HepG2 (cell line): Measurements from ENCODE around the gene CHTF8. TPM values are rescaled to one million over a fixed set of nuclear protein-coding genes. Genes with fewer than 3 reads are reported as not detected.

ENCODE experiments used
- ATAC-seq: fragments of 200-7000 bp; cut with Tn5 transposase; 3 replicates; pipeline ENCODE4 v1.9.1; 2020; ENCODE audit warnings: mild to moderate bottlenecking, moderate library complexity
- Bru-seq: library from RNA; stranded (reverse); fragments of 400-500 nt; gene quantifications from one replicate; lab custom pipeline; 2021; lab: Mats Ljungman, UMichigan
- BruChase-seq, 2 experiments: library from RNA; stranded (reverse); fragments of 400-500 nt; gene quantifications; one replicate each; lab custom pipeline; 2021; lab: Mats Ljungman, UMichigan
- BruUV-seq: library from RNA; stranded (reverse); fragments of 400-500 nt; replicated peaks from 2 replicates; lab custom pipeline; 2021; lab: Mats Ljungman, UMichigan
- CTCF ChIA-PET: fragments of 300-600 bp; formaldehyde crosslinking; extraction: SDS; loops from one replicate; lab custom pipeline; 2021; ENCODE audit warnings: low total read pairs, inconsistent platforms, low intra/inter-chr PET ratio; lab: Yijun Ruan, JAX
- POLR2A ChIA-PET: fragments of 350-600 bp; sonication (Branson Sonifier 250); formaldehyde crosslinking; loops from one replicate; lab custom pipeline; 2020; ENCODE audit warnings: antibody characterized with exemption, inconsistent platforms; lab: Yijun Ruan, JAX
- DNase-seq: peaks from one replicate; pipeline ENCODE4 v3.0.0-alpha.2; 2015; ENCODE audit warnings: low spot score
- FAIRE-seq: peaks from 3 replicates; lab custom pipeline; 2011; peaks lifted over from hg19 to GRCh38; lab: Jason Lieb, UNC
- H2AFZ ChIP-seq: one replicate; pipeline ENCODE4 v1.6.1; 2011; ENCODE audit warnings: low read length, inconsistent platforms
- H3K27ac ChIP-seq: fragments of 300-600 bp; 3 replicates; pipeline ENCODE4 v1.8.0; 2011; ENCODE audit warnings: mixed run types, mild to moderate bottlenecking, mixed read lengths, low read length, inconsistent platforms; ENCODE audit not compliant: insufficient read depth; ENCODE audit errors: extremely low read length
- H3K27me3 ChIP-seq, 2 experiments: fragments of 200-600 bp in 1 of 2; 2 replicates in 1 of 2; 3 replicates in 1 of 2; pipeline versions ENCODE4 v1.6.0 to v1.8.0; 2011; ENCODE audit warnings: low read length in 2 of 2, mild to moderate bottlenecking in 2 of 2, moderate library complexity in 2 of 2, inconsistent platforms in 1 of 2; ENCODE audit not compliant: insufficient read depth in 2 of 2, control insufficient read depth in 1 of 2
- H3K36me3 ChIP-seq, 2 experiments: fragments of 200-600 bp in 1 of 2; replicated peaks in 1 of 2; 2 replicates in 1 of 2; 3 replicates in 1 of 2; pipeline versions ENCODE4 v1.5.1 to v1.8.0; 2011; ENCODE audit warnings: low read length in 2 of 2, inconsistent platforms in 1 of 2; ENCODE audit not compliant: insufficient read depth in 2 of 2, control insufficient read depth in 1 of 2
- H3K4me1 ChIP-seq: 2 replicates; pipeline ENCODE4 v1.5.1; 2012; ENCODE audit warnings: low read length, inconsistent platforms; ENCODE audit not compliant: insufficient read depth
- H3K4me2 ChIP-seq: 2 replicates; pipeline ENCODE4 v1.6.0; 2011; ENCODE audit warnings: low read depth, low read length, inconsistent platforms
- H3K4me3 ChIP-seq, 3 experiments: fragments of 200-600 bp in 1 of 3; sonication (generic), shearing (Covaris generic) in 1 of 3; replicated peaks in 1 of 3; 2 replicates each; pipeline ENCODE4 v1.5.1; 2011 to 2016; ENCODE audit warnings: low read length in 3 of 3, inconsistent platforms in 2 of 3, low read depth in 2 of 3, mild to moderate bottlenecking in 2 of 3, control low read depth in 1 of 3, mixed read lengths in 1 of 3; ENCODE audit not compliant: insufficient read depth in 1 of 3
- H3K79me2 ChIP-seq: one replicate; pipeline ENCODE4 v1.6.1; 2011; ENCODE audit warnings: low read length, inconsistent platforms; ENCODE audit not compliant: insufficient read depth
- H3K9ac ChIP-seq: 2 replicates; pipeline ENCODE4 v1.6.0; 2011; ENCODE audit warnings: mild to moderate bottlenecking, low read depth, low read length, inconsistent platforms; ENCODE audit not compliant: insufficient read depth
- H3K9me3 ChIP-seq: 2 replicates; pipeline ENCODE4 v1.5.1; 2012; ENCODE audit warnings: mild to moderate bottlenecking, low read length
- H4K20me1 ChIP-seq: 2 replicates; pipeline ENCODE4 v1.6.0; 2011; ENCODE audit warnings: inconsistent platforms, mild to moderate bottlenecking, low read length, moderate library complexity; ENCODE audit not compliant: insufficient read depth
- DMAP1 ChIP-seq: IDR thresholded peaks from 2 replicates; pipeline ENCODE4 v1.6.1; 2016
- E2F1 ChIP-seq: sonication (generic); formaldehyde crosslinking; IDR thresholded peaks from 2 replicates; pipeline ENCODE4 v1.5.0; 2020; ENCODE audit warnings: missing genetic modification reagents
- HNF4G ChIP-seq, 2 experiments: sonication (generic) in 1 of 2; formaldehyde crosslinking in 1 of 2; IDR thresholded peaks; 2 replicates each; pipeline versions ENCODE4 v1.4.0 to v1.6.1; 2011 to 2020; ENCODE audit warnings: borderline replicate concordance in 2 of 2, low read depth in 2 of 2, mild to moderate bottlenecking in 2 of 2, low read length in 1 of 2, missing genetic modification reagents in 1 of 2, moderate library complexity in 1 of 2
- LCORL ChIP-seq, 2 experiments: fragments of 450-650 bp in 1 of 2; sonication (generic) in 1 of 2; formaldehyde crosslinking in 1 of 2; IDR thresholded peaks; 2 replicates each; pipeline versions ENCODE4 v1.5.0 to v1.6.1; 2017 to 2020; ENCODE audit warnings: antibody characterized with exemption in 1 of 2, missing genetic modification reagents in 1 of 2
- MTA3 ChIP-seq: sonication (generic); formaldehyde crosslinking; IDR thresholded peaks from 2 replicates; pipeline ENCODE4 v1.4.0; 2020; ENCODE audit warnings: missing genetic modification reagents
- ZNF143 ChIP-seq: sonication (generic); formaldehyde crosslinking; IDR thresholded peaks from 2 replicates; pipeline ENCODE4 v1.4.0; 2020; ENCODE audit warnings: missing genetic modification reagents
- WGBS: methylation state at CpG from one replicate; pipeline ENCODE4 v1.1.6; 2017; ENCODE audit warnings: low lambda C conversion rate; 5-methylcytosine and 5-hydroxymethylcytosine counted together
- in situ Hi-C: cut with HindIII; loops from 2 replicates; pipeline ENCODE4 v1.10.0; 2017; ENCODE audit warnings: low pct_unique_long_range_greater_than_20kb; ENCODE audit not compliant: extremely low pct_ligation_motif_present
- intact Hi-C: fragments of 100-400 bp; cut with micrococcal nuclease; formaldehyde crosslinking; loops from one replicate; pipeline ENCODE4 v1.10.0; 2022; ENCODE audit not compliant: unreplicated experiment
- long read RNA-seq, 2 experiments: library from RNA in 1 of 2; library from polyadenylated mRNA in 1 of 2; stranded (forward) in 1 of 2; unstranded in 1 of 2; transcript quantifications; one replicate each; pipeline ENCODE4 v2.0.0, GENCODE V29; 2019 to 2022
- polyA minus RNA-seq, 3 experiments: library from RNA; depleted of rRNA, polyadenylated mRNA; stranded (reverse); fragments of >200 nt; gene quantifications; 2 replicates each; pipeline ENCODE4 v1.2.3, GENCODE V29; 2011; ENCODE audit warnings: low replicate concordance in 1 of 3
- polyA plus RNA-seq, 8 experiments: library from polyadenylated mRNA; depleted of rRNA in 3 of 8; stranded (reverse) in 7 of 8; unstranded in 1 of 8; fragments of >200 nt; fragmentation: Illumina TruSeq in 4 of 8; extraction: Trizol in 4 of 8; gene quantifications; 2 replicates each; pipeline versions ENCODE4 v1.2.1 to v1.2.3, GENCODE V29; 2011 to 2016; ENCODE audit warnings: low read depth in 4 of 8, missing spikeins in 1 of 8, mixed read lengths in 1 of 8; ENCODE audit not compliant: insufficient read depth in 1 of 8
- total RNA-seq, 5 experiments: library from RNA; depleted of rRNA; stranded (reverse); fragments of >200 nt; fragmentation: Illumina TruSeq; extraction: Trizol; gene quantifications; 2 replicates each; pipeline ENCODE4 v1.2.3, GENCODE V29; 2016; ENCODE audit warnings: low read depth in 1 of 5
- TF ChIP-seq, protein P1 (sequence below): IDR thresholded peaks from 2 replicates; pipeline ENCODE4 v1.6.1; 2016; ENCODE audit warnings: low read depth, missing genetic modification reagents, missing compliant biosample characterization

The CHTF8 gene, protein sequence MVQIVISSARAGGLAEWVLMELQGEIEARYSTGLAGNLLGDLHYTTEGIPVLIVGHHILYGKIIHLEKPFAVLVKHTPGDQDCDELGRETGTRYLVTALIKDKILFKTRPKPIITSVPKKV
- 37.2 and 64.1 TPM in 2 replicates for total RNA-seq (2016; rRNA removed; fragmentation: Illumina TruSeq; extraction: Trizol)
- 15.9 and 16.0 TPM in 2 replicates for total RNA-seq (2016; cell fraction: cytosol; rRNA removed; fragmentation: Illumina TruSeq; extraction: Trizol; ENCODE audit: low read depth)
- total RNA-seq (2016; cell fraction: insoluble cytoplasmic fraction; rRNA removed; fragmentation: Illumina TruSeq; extraction: Trizol), result 45.2 and 61.3 TPM in 2 replicates
- total RNA-seq (2016; cell fraction: membrane; rRNA removed; fragmentation: Illumina TruSeq; extraction: Trizol), result 36.4 and 42.2 TPM in 2 replicates
- total RNA-seq (2016; cell fraction: nucleus; rRNA removed; fragmentation: Illumina TruSeq; extraction: Trizol), result 25.4 and 28.1 TPM in 2 replicates
- polyA plus RNA-seq (2011; rRNA removed), result 67.5 and 74.3 TPM in 2 replicates
- 71.6 and 77.6 TPM in 2 replicates for polyA plus RNA-seq (2011; cell fraction: cytosol; rRNA removed)
- 34.1 and 36.4 TPM in 2 replicates for polyA plus RNA-seq (2011; cell fraction: nucleus; rRNA removed)
- 47.0 and 51.3 TPM in 2 replicates for polyA plus RNA-seq (2012)
- polyA plus RNA-seq (2016; cell fraction: cytosol; fragmentation: Illumina TruSeq; extraction: Trizol; ENCODE audit: low read depth), result 18.3 and 28.8 TPM in 2 replicates
- polyA plus RNA-seq (2016; cell fraction: insoluble cytoplasmic fraction; fragmentation: Illumina TruSeq; extraction: Trizol; ENCODE audit: low read depth), result 123 and 124 TPM in 2 replicates
- polyA plus RNA-seq (2016; cell fraction: membrane; fragmentation: Illumina TruSeq; extraction: Trizol; ENCODE audit: low read depth), result 44.9 and 57.1 TPM in 2 replicates
- polyA plus RNA-seq (2016; cell fraction: nucleus; fragmentation: Illumina TruSeq; extraction: Trizol; ENCODE audit: insufficient read depth, low read depth), result 55.2 and 67.8 TPM in 2 replicates
- 127 and 272 TPM in 2 replicates for polyA minus RNA-seq (2011; rRNA and poly(A)+ RNA removed; ENCODE audit: low replicate concordance)
- 48.2 and 50.4 TPM in 2 replicates for polyA minus RNA-seq (2011; cell fraction: cytosol; rRNA and poly(A)+ RNA removed)
- 17.3 and 20.1 TPM in 2 replicates for polyA minus RNA-seq (2011; cell fraction: nucleus; rRNA and poly(A)+ RNA removed)
- Bru-seq, nascent RNA, result percentile 78 among the genes with signal in this experiment
- percentile 80 among the genes with signal in this experiment for BruChase-seq, experiment 1, labeled RNA remaining after a 6-hour chase
- percentile 87 among the genes with signal in this experiment for BruChase-seq, experiment 2, labeled RNA remaining after a 2-hour chase
- long read RNA-seq, experiment 1, transcript CHTF8-205 (3 exons, 856 nt), result minor isoform, 5 of 28 reads
- long read RNA-seq, experiment 1, transcript CHTF8-201 (1 exons, 2,561 nt), result major isoform, 10 of 28 reads
- long read RNA-seq, experiment 1, transcript CHTF8-203 (4 exons, 2,903 nt), result minor isoform, 7 of 28 reads
- long read RNA-seq, experiment 1, partial matches to known transcripts, result 0 of 28 reads
- long read RNA-seq, experiment 1, other reads (novel, unspliced or antisense), result 4 of 28 reads
- long read RNA-seq, experiment 2, transcript CHTF8-205 (3 exons, 856 nt), result minor isoform, 35 of 154 reads
- long read RNA-seq, experiment 2, transcript CHTF8-201 (1 exons, 2,561 nt), result major isoform, 40 of 154 reads
- long read RNA-seq, experiment 2, transcript CHTF8-203 (4 exons, 2,903 nt), result major isoform, 40 of 154 reads
- long read RNA-seq, experiment 2, transcript CHTF8-202 (4 exons, 1,073 nt), result minor isoform, 8 of 154 reads
- long read RNA-seq, experiment 2, partial matches to known transcripts, result 10 of 154 reads
- long read RNA-seq, experiment 2, other reads (novel, unspliced or antisense), result 15 of 154 reads

- ChIA-PET POLR2A (interaction anchor here (0.6 to 1.6 kb wide), 13 partner anchors 11 to 431 kb away, joined by 3 to 11 read pairs (median 3); partner anchors contain the start of gene SNTB2), CTCF (no interaction called here)
- no peaks in the 10 kb centered on the region; a peak in 1 of 5 replicates for H3K27me3 ChIP-seq
- peak within 1 kb of the TSS; percentile 97 for H3K27ac ChIP-seq
- DNase-seq (peak; percentile 79), ATAC-seq (peak; percentile 95), FAIRE-seq (no peak)
- peaks cover 4 to 29% of the 10 kb centered on the region in 2 experiments; a peak in 4 of 5 replicates for H3K36me3 ChIP-seq
- peaks cover 50% of the 10 kb centered on the region for H3K4me1 ChIP-seq
- intact Hi-C loops (loop anchor here (10.0 kb wide), 1 partner anchor 608 kb away; no protein-coding TSS in a partner anchor), in situ Hi-C loops (no loop called here)
- H3K4me2 ChIP-seq, result peak within 1 kb of the TSS; percentile 83
- no peak within 1 kb of the TSS for H2AFZ ChIP-seq
- 0 out of 2 replicates have a peak, but pooled peaks cover 3% of the 10 kb centered on the region for H4K20me1 ChIP-seq
- H3K9me3 ChIP-seq, result no peaks in the 10 kb centered on the region
- H3K9ac ChIP-seq, result peak within 1 kb of the TSS; percentile 99
- BruUV-seq, result no TSS peak
- peak within 1 kb of the TSS; percentile 87 to 98 (median 91) for H3K4me3 ChIP-seq
- under 1% methylated on average over 42 of the region's 78 CpGs for WGBS
- H3K79me2 ChIP-seq, result peaks cover 78% of the 10 kb centered on the region
- TF ChIP-seq E2F1, result peak; percentile 77
- TF ChIP-seq, protein P1, sequence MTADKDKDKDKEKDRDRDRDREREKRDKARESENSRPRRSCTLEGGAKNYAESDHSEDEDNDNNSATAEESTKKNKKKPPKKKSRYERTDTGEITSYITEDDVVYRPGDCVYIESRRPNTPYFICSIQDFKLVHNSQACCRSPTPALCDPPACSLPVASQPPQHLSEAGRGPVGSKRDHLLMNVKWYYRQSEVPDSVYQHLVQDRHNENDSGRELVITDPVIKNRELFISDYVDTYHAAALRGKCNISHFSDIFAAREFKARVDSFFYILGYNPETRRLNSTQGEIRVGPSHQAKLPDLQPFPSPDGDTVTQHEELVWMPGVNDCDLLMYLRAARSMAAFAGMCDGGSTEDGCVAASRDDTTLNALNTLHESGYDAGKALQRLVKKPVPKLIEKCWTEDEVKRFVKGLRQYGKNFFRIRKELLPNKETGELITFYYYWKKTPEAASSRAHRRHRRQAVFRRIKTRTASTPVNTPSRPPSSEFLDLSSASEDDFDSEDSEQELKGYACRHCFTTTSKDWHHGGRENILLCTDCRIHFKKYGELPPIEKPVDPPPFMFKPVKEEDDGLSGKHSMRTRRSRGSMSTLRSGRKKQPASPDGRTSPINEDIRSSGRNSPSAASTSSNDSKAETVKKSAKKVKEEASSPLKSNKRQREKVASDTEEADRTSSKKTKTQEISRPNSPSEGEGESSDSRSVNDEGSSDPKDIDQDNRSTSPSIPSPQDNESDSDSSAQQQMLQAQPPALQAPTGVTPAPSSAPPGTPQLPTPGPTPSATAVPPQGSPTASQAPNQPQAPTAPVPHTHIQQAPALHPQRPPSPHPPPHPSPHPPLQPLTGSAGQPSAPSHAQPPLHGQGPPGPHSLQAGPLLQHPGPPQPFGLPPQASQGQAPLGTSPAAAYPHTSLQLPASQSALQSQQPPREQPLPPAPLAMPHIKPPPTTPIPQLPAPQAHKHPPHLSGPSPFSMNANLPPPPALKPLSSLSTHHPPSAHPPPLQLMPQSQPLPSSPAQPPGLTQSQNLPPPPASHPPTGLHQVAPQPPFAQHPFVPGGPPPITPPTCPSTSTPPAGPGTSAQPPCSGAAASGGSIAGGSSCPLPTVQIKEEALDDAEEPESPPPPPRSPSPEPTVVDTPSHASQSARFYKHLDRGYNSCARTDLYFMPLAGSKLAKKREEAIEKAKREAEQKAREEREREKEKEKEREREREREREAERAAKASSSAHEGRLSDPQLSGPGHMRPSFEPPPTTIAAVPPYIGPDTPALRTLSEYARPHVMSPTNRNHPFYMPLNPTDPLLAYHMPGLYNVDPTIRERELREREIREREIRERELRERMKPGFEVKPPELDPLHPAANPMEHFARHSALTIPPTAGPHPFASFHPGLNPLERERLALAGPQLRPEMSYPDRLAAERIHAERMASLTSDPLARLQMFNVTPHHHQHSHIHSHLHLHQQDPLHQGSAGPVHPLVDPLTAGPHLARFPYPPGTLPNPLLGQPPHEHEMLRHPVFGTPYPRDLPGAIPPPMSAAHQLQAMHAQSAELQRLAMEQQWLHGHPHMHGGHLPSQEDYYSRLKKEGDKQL, result no peak
- no peak for TF ChIP-seq LCORL (IDR thresholded peaks at IDR 0.05)
- no peak for TF ChIP-seq LCORL (CRISPR knock-in tag; IDR thresholded peaks at IDR 0.05)
- no peak for TF ChIP-seq ZNF143 (CRISPR knock-in tag)
- TF ChIP-seq MTA3, result no peak
- peak; percentile 98 for TF ChIP-seq DMAP1 (CRISPR knock-in tag)
- no peak for TF ChIP-seq HNF4G (IDR thresholded peaks at IDR 0.05; ENCODE audit: borderline replicate concordance, low read depth, low read length)
- TF ChIP-seq HNF4G (CRISPR knock-in tag; IDR thresholded peaks at IDR 0.05; ENCODE audit: borderline replicate concordance, low read depth), result no peak; the same call in 1 of the 2 replicates
Observed at GRCh38 chr16:69132424-69133252, at the start of gene CHTF8, which contains the start of gene UTP4. Gene CHTF8, minus strand, starts transcription at chr16:69132588. Its CDS starts 11,130 bp downstream, at chr16:69121458. Gene UTP4, plus strand, starts transcription at chr16:69132649. Its CDS starts 811 bp downstream, at chr16:69133460.
